Stimulated activated CD8-positive, alpha-beta memory T cell treated with anti-CD3 and anti-CD28 coated beads, Interleukin-2, amount 100 ng/mL, for 1 hour (primary cell): ENCODE data around the gene SHANK2.

Source experiments
- DNase-seq, 2 donors: peaks; one replicate each; pipeline ENCODE4 v3.0.0-alpha.2; 2020; ENCODE audit warnings: low read depth in 2 of 2

Gene SHANK2

GRCh38 chr11:71202598-71202944, 49.8 kb downstream of the SHANK2 start:
- no peak for DNase-seq
